ENCODE results near the gene CLNS1A.

DNA sequence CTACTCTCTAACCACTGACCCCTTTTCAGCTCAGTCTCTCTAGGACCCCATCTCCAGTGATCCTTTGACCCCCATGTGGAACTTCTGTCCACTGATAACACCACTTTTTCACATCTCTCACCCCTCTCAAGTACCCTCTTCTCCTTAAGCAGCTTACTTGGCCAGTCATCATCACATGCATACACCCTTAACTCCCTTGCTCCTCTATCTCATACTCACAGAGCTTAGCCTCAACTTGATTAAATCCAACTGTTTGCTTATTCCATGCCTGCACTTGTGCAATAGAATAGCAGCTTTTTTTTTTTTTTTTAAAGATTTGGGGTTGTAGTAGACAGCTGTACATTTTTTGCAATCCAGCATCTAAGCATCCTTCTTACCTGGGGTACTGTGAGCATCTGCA, 25.7 kb downstream of the CLNS1A start:
- TF ChIP-seq POLR2AphosphoS5 (IDR thresholded peaks at IDR 0.05) (no peak), CTCF (IDR thresholded peaks at IDR 0.05) (no peak)
